ENCODE measurements around the gene MAML3.

MAML3 gene

GRCh38 chr4:140153718-140154571 is at the start of gene MAML3:
Gene MAML3, minus strand, starts transcription at chr4:140154184. Its CDS starts 857 bp downstream, at chr4:140153327.
- peak; percentile 92 to 94 for DNase-seq

DNA sequence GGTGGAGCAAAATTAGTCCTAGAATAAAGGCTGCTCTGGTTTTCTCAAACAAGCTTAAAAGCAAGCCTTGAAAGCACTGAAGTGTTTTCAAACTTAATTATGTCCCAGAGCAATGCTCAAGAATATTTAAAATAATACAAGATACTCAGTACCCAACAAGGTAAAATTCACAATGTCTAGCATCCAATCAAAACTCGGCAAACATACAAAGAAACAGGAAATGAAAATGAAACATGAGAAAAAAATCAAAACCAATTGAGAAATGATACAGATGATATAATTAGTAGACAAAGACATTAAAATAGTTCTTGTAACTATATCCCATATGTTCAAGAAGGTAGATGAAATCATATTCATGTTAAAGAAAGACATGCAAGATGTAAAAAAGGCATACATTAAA is 45.0 kb upstream of the MAML3 start:
- no peak for DNase-seq

DNA sequence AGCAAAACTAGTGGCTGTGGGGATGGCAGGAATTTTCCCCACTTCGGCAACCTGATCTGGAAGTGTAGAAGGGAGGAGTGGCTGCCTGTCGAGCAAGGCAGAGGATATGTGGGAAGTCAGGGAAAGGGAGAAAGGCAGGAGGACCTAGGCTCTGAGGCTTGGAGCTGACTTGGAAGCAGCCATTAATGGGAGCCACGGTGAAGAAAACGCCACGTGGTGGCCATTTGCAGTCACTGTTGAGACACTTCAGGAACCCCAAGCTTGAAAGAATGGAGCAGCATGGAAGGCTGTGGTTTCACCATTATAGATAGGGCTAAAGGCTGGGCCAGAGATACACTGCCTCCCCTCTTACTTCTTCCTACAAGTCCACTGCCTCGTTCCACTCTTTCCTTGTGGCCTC is 41.8 kb upstream of the MAML3 start:
- no peak for DNase-seq

GRCh38 chr4:140189805-140190204 is 35.8 kb upstream of the MAML3 start:
- DNase-seq = no peak

DNA sequence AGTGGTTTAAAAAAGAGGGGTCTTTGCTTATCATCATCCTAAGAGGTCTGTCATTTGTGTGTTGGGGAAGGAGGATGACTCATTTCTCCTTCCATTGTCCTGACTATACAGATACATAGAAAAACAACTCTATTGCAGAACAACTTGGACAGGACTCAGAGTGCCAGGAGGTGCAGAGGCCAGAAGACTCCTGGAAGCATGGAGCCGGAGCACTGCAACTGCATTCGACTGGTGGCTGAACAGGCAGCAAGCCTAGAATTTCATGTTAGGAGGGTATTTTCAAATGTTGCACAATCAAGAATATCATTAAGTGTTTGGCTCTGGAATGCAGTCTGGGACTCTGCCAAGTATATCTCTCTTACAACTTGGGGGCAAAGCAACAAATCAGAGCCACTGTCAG is 35.0 kb upstream of the MAML3 start:
- no peak for DNase-seq

DNA sequence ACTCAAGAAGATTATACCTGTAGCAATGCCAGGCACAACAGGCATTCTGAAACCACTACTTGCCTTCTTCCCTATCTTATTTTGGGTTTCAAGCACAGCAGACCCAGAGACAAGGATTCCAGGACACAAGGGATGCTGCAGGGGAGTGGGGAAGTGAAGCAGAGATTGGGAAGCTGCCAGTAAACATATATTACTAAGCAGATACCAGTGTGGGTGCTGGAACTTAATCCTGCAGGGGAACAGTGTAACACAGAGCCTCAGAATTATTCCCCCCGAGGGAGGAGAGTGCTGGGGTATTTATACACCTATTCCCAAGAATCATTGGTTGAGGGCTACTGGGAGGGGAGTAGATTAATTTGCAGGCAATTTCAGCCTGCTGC is 33.3 kb upstream of the MAML3 start:
- no peak for DNase-seq

DNA sequence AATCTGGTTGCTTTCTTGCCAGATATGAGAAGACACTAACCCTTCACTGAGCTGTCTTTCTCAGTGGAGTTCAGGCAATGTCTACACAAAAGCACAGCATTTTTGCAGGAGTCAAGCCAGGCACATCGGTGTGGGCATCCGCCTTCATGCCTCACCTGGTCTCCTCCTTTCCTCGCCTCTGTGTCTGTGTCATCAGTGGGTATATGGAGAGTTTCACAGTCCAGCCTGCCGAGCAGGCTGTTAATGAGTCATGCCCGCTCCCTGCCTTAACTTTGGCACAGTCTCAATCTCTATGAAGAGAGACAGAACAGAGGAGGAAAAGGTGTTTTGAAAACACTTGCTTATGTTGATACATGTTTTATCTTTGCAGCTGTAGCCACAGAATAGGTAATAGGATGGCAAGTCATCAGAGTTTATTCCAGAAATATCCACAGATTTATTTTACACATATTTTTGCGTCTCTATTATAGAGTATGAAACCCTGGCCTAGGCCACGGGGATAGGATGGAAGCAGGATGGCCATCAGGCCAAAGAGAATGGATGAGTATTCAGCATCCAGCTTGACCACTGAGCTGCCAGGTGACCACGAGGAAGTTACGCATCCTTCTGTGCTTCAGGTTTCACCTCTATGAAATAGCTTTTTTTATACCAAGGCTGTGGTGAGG is 32.8 kb upstream of the MAML3 start:
- DNase-seq = peak in 1 of 2 experiments; percentile 3

- no peak for DNase-seq
Measured at GRCh38 chr4:140186082-140186438, 32.1 kb upstream of the MAML3 start.

DNA sequence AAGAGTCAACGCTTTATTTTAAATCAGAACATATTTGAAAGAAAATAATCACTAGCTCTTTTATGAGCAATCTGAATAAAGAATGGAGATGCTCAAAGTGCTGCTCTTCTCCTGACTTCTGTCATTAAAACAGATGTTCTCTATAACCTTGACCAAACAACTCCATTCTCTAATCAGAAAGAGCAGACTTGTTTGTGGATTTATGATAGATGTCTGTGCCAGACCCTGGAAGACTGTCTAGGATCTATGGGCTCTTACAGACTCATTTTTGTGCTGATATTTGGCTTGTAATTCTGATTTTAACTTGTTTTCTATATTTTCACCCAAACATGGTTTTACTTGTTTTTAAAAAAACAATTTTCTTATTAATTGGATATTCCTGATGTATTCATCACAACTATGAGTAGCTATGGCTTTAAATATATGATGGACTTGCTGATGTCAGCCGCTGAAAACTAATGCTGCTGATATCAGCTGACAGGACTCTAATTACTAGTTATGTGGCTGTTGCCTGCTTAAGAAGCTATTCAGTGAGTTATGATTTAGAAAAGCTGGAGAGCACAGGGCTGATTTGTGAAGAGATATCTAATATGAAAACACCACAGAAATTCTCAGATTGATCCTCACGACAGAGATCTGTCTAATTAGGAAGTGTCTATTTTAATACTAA is 31.6 kb upstream of the MAML3 start:
- peak; percentile 8 to 37 for DNase-seq

- no peak for DNase-seq
Measured at GRCh38 chr4:140183270-140183669, 29.3 kb upstream of the MAML3 start.

GRCh38 chr4:140180577-140180976 is 26.6 kb upstream of the MAML3 start:
- no peak for DNase-seq

- DNase-seq = no peak
Measured at GRCh38 chr4:140176735-140177134, 22.8 kb upstream of the MAML3 start.

- no peak for DNase-seq
Measured at GRCh38 chr4:140174543-140174942, 20.6 kb upstream of the MAML3 start.

DNA sequence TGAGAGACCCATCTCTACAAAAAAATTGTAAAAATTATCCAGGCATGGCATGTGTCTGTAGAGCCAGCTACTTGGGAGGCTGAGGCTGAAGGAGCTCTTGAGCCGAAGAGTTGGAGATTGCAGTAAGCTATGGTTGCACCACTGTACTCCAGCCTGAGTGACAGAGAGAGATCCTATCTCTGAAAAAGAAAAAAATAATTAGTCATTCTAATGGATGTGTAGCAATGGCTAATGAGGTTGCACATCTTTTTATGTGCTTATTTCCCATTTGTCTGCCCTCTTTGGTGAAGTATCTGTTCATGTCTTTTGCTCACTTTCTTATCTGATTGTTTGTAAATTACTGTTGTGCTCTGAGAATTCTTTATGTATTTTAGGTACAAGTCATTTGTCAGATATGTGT is 19.0 kb upstream of the MAML3 start:
- DNase-seq = no peak

GRCh38 chr4:140170299-140170698 is 16.3 kb upstream of the MAML3 start:
- no peak for DNase-seq

DNA sequence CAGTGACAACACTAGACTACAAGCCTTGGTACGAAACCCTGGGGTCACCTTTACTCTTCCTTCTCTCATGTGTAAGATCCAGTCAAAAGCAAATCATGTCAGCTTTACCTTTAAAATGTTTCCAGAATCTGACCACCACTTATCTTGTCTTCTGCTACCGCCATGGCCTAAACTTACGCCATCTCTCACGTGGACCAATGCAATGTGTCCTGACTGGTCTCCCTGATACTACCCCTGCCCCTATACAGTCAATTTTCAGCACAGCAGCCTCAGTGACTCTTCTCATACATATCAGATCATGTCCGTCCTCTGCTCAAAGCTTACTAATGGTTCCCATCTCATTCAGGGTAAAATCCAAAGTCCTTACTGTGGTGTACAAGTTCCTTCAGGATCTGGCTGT is 15.0 kb upstream of the MAML3 start:
- DNase-seq = no peak

DNA sequence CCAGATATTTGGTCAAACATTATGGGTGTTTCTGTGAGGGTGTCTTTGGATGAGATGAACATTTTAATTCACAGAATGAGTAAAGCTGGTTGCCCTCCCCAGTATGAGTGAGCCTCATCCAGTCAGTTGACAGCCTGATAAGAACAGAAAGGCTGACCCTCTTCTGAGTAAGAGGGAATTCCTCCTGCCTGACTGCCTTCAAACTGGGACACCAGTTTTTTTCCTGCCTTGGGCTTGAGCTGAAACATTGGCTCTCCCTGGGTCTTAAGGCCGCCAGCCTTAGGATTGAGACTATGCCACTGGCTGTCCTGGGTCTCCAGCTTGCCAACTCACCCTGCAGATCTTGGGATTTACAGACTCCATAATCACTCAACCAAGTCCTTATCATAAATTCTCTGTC is 14.5 kb upstream of the MAML3 start:
- DNase-seq = no peak

DNA sequence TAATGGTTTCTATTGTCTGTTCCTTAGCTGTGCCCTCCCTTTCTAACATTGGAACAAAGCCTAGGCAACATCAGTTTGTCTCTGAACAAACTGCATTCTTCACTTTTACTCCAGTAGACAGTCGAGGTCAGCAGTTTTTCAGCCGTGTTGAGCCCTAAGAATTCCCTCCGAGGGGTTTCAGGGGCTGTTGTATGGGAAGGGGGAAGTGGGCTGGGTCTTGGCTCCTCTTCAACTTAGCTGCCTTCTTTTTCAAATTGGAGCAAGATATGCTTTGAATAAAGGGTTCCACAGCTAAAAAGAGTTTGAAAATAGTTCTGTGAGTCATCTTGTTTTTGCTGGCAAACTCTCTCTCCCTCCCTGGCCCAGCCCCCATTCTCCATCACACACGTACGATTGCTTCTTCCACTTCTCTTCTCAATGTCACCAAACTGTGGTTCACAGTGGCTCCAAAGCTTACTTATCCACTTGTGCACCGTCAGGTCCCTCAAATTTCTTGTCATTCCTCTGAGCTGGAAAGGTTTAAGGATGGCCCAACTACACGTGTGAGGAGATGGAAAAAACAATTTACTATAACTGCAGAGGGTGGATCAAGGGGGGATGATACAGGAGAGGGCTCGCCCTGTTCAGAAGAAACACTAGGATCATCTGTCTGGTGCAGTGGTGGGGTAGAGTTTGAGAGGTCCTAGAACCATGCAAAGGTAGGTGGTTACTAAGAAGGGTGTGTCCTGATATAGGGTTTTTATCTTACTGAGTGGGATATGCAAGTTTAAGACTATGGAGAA is 9.2 kb upstream of the MAML3 start:
- DNase-seq = no peak

- no peak for DNase-seq
Measured at GRCh38 chr4:140162596-140162995, 8.6 kb upstream of the MAML3 start.

- peak; percentile 58 to 85 for DNase-seq
Measured at GRCh38 chr4:140158365-140159030, 4.5 kb upstream of the MAML3 start.

DNA sequence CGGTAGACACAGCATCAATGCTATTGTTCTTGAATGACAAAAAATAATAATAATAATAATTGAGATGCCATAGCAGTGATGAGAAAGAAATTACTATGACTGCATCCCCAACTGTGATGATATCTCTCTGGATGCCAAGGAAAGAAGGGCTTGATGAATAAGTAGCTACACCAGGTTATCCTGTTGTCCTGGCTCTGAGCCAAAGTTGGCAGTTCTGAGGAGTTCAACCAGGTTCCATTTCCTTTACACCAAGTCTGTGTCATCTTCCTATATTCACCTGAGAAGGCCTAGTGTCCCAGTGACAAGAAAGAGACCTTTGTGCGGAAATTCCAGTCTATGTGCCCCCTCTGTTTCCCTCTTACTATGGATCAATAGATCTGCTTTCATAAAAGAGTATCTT is 3.4 kb upstream of the MAML3 start:
- no peak for DNase-seq

DNA sequence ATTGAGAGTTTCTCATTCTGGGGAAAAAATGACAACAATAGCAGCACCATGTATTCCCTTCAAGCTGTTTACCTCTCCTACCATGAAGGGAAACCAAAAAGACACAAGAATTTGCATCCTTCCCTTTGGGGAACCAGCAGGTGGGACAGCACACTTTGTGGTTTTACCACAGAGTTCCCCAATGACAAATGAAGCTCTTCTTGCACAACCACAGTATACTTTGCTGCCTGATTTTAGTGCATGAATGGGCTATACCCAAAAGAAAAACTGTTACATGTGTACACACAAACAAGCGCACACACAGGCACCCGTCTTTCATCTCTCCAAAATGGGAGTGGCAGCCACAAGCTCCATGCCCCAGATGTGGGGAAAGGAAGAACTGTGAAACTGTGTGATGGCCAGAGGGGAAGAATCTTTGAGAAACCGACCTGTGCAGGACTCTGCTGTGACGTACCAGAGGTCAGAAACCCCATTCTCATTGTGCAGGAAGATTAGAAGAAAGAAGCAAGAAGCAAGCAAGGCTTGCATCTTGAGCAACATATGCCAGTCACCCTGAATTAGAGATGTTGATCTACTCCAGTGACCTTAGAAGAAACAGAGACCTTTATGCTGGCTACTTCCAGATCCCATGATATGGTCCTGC is 2.7 kb upstream of the MAML3 start:
- no peak for DNase-seq
